Fibroblast of lung (primary cell): ENCODE data around the gene CAST. TPM values are rescaled to one million over a fixed set of nuclear protein-coding genes. Genes with fewer than 3 reads are reported as not detected.

ENCODE experiments used
- DNase-seq, 2 donors: peaks; one replicate each; pipeline versions ENCODE4 v3.0.0 to v3.0.0-alpha.2; 2010; ENCODE audit warnings: low read depth in 2 of 2
- H2AFZ ChIP-seq: 2 replicates; pipeline ENCODE4 v1.5.1; 2012; ENCODE audit warnings: low read length, control low read depth, inconsistent platforms
- H3K27ac ChIP-seq: 2 replicates; pipeline ENCODE4 v1.5.1; 2011; ENCODE audit warnings: low read length, control low read depth; ENCODE audit not compliant: insufficient read depth
- H3K27me3 ChIP-seq: 2 replicates; pipeline ENCODE4 v1.5.1; 2011; ENCODE audit warnings: mild to moderate bottlenecking, low read length; ENCODE audit not compliant: control insufficient read depth, insufficient read depth
- H3K36me3 ChIP-seq: 2 replicates; pipeline ENCODE4 v1.5.1; 2011; ENCODE audit warnings: low read length; ENCODE audit not compliant: control insufficient read depth, insufficient read depth
- H3K4me1 ChIP-seq: 2 replicates; pipeline ENCODE4 v1.5.1; 2011; ENCODE audit warnings: low read length; ENCODE audit not compliant: control insufficient read depth, insufficient read depth; ENCODE audit errors: extremely low read depth
- H3K4me2 ChIP-seq: 2 replicates; pipeline ENCODE4 v1.5.1; 2011; ENCODE audit warnings: low read length, control low read depth; ENCODE audit not compliant: insufficient read depth; ENCODE audit errors: extremely low read depth
- H3K4me3 ChIP-seq, 4 experiments: fragments of 200-600 bp in 1 of 4; sonication (generic) in 1 of 4; replicated peaks in 1 of 4; 2 replicates each; pipeline ENCODE4 v1.5.1; 2011 to 2016; ENCODE audit warnings: low read length in 4 of 4, low read depth in 3 of 4, mild to moderate bottlenecking in 3 of 4, control low read depth in 2 of 4, inconsistent platforms in 1 of 4, mixed read lengths in 1 of 4; ENCODE audit not compliant: insufficient read depth in 1 of 4; ENCODE audit errors: control extremely low read depth in 1 of 4
- H3K79me2 ChIP-seq: 2 replicates; pipeline ENCODE4 v1.5.1; 2012; ENCODE audit warnings: mild to moderate bottlenecking, low read length, inconsistent platforms; ENCODE audit not compliant: control insufficient read depth, insufficient read depth
- H3K9ac ChIP-seq: 2 replicates; pipeline ENCODE4 v1.5.1; 2011; ENCODE audit warnings: mild to moderate bottlenecking, low read length, control low read depth; ENCODE audit not compliant: insufficient read depth
- H3K9me3 ChIP-seq: 2 replicates; pipeline ENCODE4 v1.5.1; 2012; ENCODE audit warnings: low read depth, low read length; ENCODE audit not compliant: control insufficient read depth, insufficient read depth
- H4K20me1 ChIP-seq: 2 replicates; pipeline ENCODE4 v1.5.1; 2011; ENCODE audit warnings: low read length; ENCODE audit not compliant: control insufficient read depth, insufficient read depth; ENCODE audit errors: extremely low read depth
- CTCF ChIP-seq, 2 donors: IDR thresholded peaks in 1 of 2; conservative IDR thresholded peaks in 1 of 2; 1 replicate in 1 of 2; 2 replicates in 1 of 2; pipeline ENCODE4 v1.5.1; 2011 to 2012; ENCODE audit warnings: low read length in 2 of 2, control low read depth in 1 of 2, inconsistent platforms in 1 of 2, low read depth in 1 of 2, mild to moderate bottlenecking in 1 of 2
- EZH2 ChIP-seq: IDR thresholded peaks from 2 replicates; pipeline ENCODE4 v1.5.1; 2012; ENCODE audit warnings: low read length, control low read depth, mild to moderate bottlenecking; ENCODE audit errors: missing control alignments
- polyA plus RNA-seq, 2 donors: library from polyadenylated mRNA; depleted of rRNA in 1 of 2; stranded (reverse) in 1 of 2; unstranded in 1 of 2; fragments of >200 nt; gene quantifications; 2 replicates each; pipeline ENCODE4 v1.2.1, GENCODE V29; 2011 to 2012; ENCODE audit warnings: missing spikeins in 1 of 2
- total RNA-seq: library from RNA; depleted of rRNA; stranded (reverse); fragments of >200 nt; gene quantifications from 2 replicates; pipeline ENCODE4 v1.2.1, GENCODE V29; 2014

Gene CAST
- total and polyA plus RNA-seq, 2 donors (not counting 1 experiment from before 2014, with no cell fraction given): 203 to 378 TPM

GRCh38 chr5:96717874-96718273 lies 55.7 kb downstream of the CAST start:
- H3K36me3 ChIP-seq: no peaks in the 10 kb centered on the region
- H3K27ac ChIP-seq: no peak overlapping the region
- H2AFZ ChIP-seq: no peak overlapping the region
- H3K4me3 ChIP-seq: no peak overlapping the region
- no peak for DNase-seq
- no peak overlapping the region for H3K4me2 ChIP-seq
- peaks cover 82% of the 10 kb centered on the region for H3K79me2 ChIP-seq
- H3K27me3 ChIP-seq: no peaks in the 10 kb centered on the region
- H3K4me1 ChIP-seq: peaks cover 8% of the 10 kb centered on the region
- no peak for TF ChIP-seq CTCF (conservative IDR thresholded peaks at IDR 0.05 in 1 of 2, IDR thresholded peaks at IDR 0.05 in 1 of 2; ENCODE audit: low read depth in 1 of 2, low read length in 2 of 2)
- no peak overlapping the region for H3K9ac ChIP-seq
- H4K20me1 ChIP-seq: no peaks in the 10 kb centered on the region
- no peaks in the 10 kb centered on the region for H3K9me3 ChIP-seq

GRCh38 chr5:96718635-96719077 lies 56.5 kb downstream of the CAST start:
- H3K27ac ChIP-seq: no peak overlapping the region
- H3K9me3 ChIP-seq: no peaks in the 10 kb centered on the region
- H3K27me3 ChIP-seq: no peaks in the 10 kb centered on the region
- peaks cover 75% of the 10 kb centered on the region for H3K79me2 ChIP-seq
- H3K9ac ChIP-seq: no peak overlapping the region
- H3K36me3 ChIP-seq: no peaks in the 10 kb centered on the region
- no peak for TF ChIP-seq EZH2
- TF ChIP-seq CTCF (conservative IDR thresholded peaks at IDR 0.05 in 1 of 2, IDR thresholded peaks at IDR 0.05 in 1 of 2; ENCODE audit: low read depth in 1 of 2, low read length in 2 of 2): no peak
- H3K4me1 ChIP-seq: peaks cover 8% of the 10 kb centered on the region
- no peak overlapping the region for H3K4me2 ChIP-seq
- H3K4me3 ChIP-seq: no peak overlapping the region
- no peaks in the 10 kb centered on the region for H4K20me1 ChIP-seq
- no peak overlapping the region for H2AFZ ChIP-seq
- DNase-seq: peak in 1 of 2 donors; percentile 50

- H2AFZ ChIP-seq: no peak overlapping the region
- no peaks in the 10 kb centered on the region for H3K9me3 ChIP-seq
- H4K20me1 ChIP-seq: no peaks in the 10 kb centered on the region
- peaks cover 66% of the 10 kb centered on the region for H3K79me2 ChIP-seq
- H3K9ac ChIP-seq: no peak overlapping the region
- no peak for TF ChIP-seq CTCF (conservative IDR thresholded peaks at IDR 0.05 in 1 of 2, IDR thresholded peaks at IDR 0.05 in 1 of 2; ENCODE audit: low read depth in 1 of 2, low read length in 2 of 2)
- TF ChIP-seq EZH2: no peak
- no peak overlapping the region for H3K27ac ChIP-seq
- DNase-seq: no peak
- peaks cover 8% of the 10 kb centered on the region for H3K4me1 ChIP-seq
- no peak overlapping the region for H3K4me2 ChIP-seq
- no peaks in the 10 kb centered on the region for H3K27me3 ChIP-seq
- H3K36me3 ChIP-seq: peaks cover 3% of the 10 kb centered on the region
- no peak overlapping the region for H3K4me3 ChIP-seq
These were observed 58.2 kb downstream of the CAST start for GRCh38 chr5:96720408-96720807.
